AG09309 (cell line): ENCODE results near the gene CTSH.

Source experiments
- DNase-seq: peaks from one replicate; pipeline ENCODE4 v3.0.0-alpha.2; 2010; ENCODE audit warnings: low read depth
- H3K4me3 ChIP-seq: 2 replicates; pipeline ENCODE4 v1.5.1; 2011; ENCODE audit warnings: mild to moderate bottlenecking, low read depth, low read length, moderate library complexity; ENCODE audit not compliant: control insufficient read depth
- CTCF ChIP-seq: IDR thresholded peaks from 2 replicates; pipeline ENCODE4 v1.5.1; 2011; ENCODE audit warnings: mild to moderate bottlenecking, low read depth, low read length, inconsistent platforms; ENCODE audit not compliant: insufficient read depth, control insufficient read depth; ENCODE audit errors: missing control alignments

The CTSH gene

GRCh38 chr15:78968114-78968513, 23.3 kb upstream of the CTSH start:
- no peak for DNase-seq
- H3K4me3 ChIP-seq: no peak overlapping the region
- TF ChIP-seq CTCF: no peak

GRCh38 chr15:78960308-78960707, 15.5 kb upstream of the CTSH start:
- TF ChIP-seq CTCF: no peak
- DNase-seq: no peak
- no peak overlapping the region for H3K4me3 ChIP-seq

DNA sequence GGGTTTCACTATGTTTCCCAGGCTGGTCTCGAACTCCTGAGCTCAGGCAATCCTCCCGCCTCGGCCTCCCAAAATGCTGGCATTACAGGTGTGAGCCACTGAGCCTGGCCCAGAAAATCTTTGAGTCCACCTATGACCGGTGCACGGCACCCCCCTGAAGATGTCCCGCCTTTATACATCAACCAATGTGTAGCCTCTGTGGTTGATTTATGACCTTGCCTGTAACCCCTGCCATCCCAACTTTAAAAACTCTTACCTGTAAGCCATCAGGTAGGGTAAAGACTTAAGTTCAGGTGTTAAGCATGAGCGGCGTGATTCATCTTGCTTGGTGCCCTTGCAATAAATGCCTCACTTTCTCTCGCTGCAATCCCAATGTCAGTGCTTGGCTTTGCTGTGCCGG, 14.5 kb upstream of the CTSH start:
- no peak overlapping the region for H3K4me3 ChIP-seq
- no peak for DNase-seq
- TF ChIP-seq CTCF: no peak

GRCh38 chr15:78957416-78958093, 12.7 kb upstream of the CTSH start:
- no peak for DNase-seq
- TF ChIP-seq CTCF: no peak
- H3K4me3 ChIP-seq: no peak overlapping the region

DNA sequence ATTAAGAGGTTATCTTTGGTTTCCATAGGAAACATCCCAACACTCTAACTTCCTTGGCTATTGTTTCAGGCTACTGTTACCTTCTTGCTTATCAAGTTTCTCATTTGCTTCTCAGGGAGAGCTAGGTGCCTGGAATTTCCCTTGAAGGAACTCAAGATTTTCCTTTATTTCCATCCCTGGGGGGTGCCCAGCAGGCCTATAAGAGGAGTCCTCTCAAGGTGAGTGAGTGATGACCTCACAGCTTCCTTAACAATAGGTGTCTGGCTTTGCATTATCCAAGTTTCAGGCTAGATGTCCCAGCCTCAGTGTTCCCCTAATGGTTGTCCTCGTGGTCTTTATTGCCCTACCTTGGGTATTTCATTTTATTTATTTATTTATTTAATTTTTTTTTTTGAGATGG, 12.1 kb upstream of the CTSH start:
- H3K4me3 ChIP-seq: no peak overlapping the region
- no peak for TF ChIP-seq CTCF
- no peak for DNase-seq

DNA sequence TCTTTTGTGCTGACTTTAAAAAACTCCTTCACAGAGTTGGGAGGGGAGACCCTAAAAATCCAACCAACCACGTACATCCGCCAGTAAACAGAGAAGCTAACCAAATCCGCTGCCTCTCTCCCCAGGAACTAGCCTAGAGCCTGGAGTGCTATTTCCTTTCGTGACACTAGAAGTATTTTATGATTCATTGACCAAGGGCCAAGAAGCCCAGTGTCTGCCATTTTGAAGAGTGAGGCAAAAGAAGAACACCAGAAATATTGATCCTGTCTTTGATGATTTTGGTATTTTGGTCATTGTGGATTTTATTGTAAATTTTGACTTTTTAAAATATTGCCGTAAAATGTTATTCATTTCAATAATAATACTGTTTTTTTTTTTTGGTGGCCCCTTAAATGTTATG, 10.5 kb upstream of the CTSH start:
- DNase-seq: no peak
- no peak for TF ChIP-seq CTCF
- no peak overlapping the region for H3K4me3 ChIP-seq

DNA sequence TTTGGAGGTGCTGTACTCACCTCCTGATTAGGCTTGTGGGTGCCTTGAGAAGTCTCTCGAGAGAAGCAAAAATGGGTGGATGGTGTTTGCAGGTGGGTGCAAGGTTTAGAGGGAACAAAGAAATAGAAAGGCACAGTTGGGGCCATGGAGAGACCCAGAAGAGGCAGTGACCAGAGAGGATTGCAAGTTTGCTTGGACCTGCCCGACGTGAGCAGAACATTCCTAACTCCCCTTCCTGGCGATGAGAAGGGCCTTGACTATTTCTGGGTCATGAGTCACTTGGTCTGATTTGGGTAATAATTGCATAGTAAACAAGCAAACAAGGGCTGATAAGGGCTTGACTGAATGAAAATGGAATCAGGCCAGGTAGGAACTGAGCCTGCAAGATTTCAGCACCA, 7.0 kb upstream of the CTSH start:
- no peak overlapping the region for H3K4me3 ChIP-seq
- TF ChIP-seq CTCF: no peak
- DNase-seq: no peak
